Spleen (tissue), 7 donors: Measurements from ENCODE around the gene EYS.

Experiments
- POLR2A ChIP-seq, 3 donors: fragments of 450-650 bp; IDR thresholded peaks; one replicate each; pipeline ENCODE4 v1.5.1; 2017; ENCODE audit warnings: antibody characterized with exemption in 3 of 3, mild to moderate bottlenecking in 1 of 3
- TF ChIP-seq, protein P1 (sequence below), 11 experiments: fragments of 200-600 bp in 7 of 11; fragments of 450-650 bp in 4 of 11; sonication (generic) in 4 of 11; IDR thresholded peaks in 8 of 11; conservative IDR thresholded peaks in 3 of 11; 1 replicate in 7 of 11; 2 replicates in 4 of 11; pipeline versions ENCODE4 v1.4.0 to v1.8.0; 2016 to 2021; ENCODE audit warnings: antibody characterized with exemption in 11 of 11, inconsistent platforms in 4 of 11, mild to moderate bottlenecking in 1 of 11
- donor health status: DM: no; HTN: no; CAD: no; lungs with moderate emphysema.
- donor health status: DM: no; HTN: no; CAD: no.
- donor health status: DM: no; HTN: no; CAD: no.

DNA sequence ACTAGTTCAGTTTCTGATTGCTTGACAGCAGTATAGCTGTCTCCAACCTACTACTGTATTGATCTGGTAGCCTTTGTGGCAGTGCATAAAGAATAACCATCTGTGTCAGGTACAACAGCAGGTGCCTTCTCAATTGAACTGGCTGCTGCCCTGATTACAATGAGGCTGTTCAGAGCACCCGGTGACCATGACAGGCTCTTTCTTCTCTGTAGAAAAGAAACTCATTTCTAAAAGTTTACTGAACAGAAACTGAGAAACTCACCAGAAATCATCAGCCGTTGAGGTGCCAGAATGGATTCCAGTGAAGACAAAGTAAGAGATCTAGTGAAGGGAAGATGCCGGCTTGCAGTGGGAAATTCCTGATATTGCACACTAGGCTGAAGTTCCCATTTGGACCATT is 1117.1 kb downstream of the EYS start:
- TF ChIP-seq POLR2A (IDR thresholded peaks at IDR 0.05), result no peak
- TF ChIP-seq, protein P1, sequence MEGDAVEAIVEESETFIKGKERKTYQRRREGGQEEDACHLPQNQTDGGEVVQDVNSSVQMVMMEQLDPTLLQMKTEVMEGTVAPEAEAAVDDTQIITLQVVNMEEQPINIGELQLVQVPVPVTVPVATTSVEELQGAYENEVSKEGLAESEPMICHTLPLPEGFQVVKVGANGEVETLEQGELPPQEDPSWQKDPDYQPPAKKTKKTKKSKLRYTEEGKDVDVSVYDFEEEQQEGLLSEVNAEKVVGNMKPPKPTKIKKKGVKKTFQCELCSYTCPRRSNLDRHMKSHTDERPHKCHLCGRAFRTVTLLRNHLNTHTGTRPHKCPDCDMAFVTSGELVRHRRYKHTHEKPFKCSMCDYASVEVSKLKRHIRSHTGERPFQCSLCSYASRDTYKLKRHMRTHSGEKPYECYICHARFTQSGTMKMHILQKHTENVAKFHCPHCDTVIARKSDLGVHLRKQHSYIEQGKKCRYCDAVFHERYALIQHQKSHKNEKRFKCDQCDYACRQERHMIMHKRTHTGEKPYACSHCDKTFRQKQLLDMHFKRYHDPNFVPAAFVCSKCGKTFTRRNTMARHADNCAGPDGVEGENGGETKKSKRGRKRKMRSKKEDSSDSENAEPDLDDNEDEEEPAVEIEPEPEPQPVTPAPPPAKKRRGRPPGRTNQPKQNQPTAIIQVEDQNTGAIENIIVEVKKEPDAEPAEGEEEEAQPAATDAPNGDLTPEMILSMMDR (IDR thresholded peaks at IDR 0.05 in 8 of 11, conservative IDR thresholded peaks at IDR 0.05 in 3 of 11), result no peak
